Measurements from ENCODE around the gene RBMS3. TPM values are rescaled to one million over a fixed set of nuclear protein-coding genes. Genes with fewer than 3 reads are reported as not detected.

Gene RBMS3
- total RNA-seq, 1 donor from 2014 or later: 33.0 TPM

DNA sequence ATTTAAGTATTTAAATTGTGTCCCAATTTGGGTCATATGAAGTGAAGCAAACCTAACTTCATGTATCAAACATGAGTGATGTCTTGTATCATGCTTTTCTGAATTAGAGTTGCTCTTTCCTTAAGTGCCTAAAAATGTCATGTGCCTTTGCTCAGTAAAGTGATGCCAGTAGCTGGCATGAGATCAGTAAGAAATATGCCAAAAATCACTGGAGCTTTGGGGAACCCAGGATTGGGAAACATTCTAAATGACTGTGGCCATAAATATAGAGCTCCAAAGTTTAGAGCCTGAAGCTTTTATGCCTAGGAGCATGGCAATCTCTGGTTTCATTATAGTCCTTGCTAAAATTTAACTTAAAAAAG lies 33.8 kb downstream of the RBMS3 start:
- Mint-ChIP-seq H3K4me3 (ENCODE audit: unreplicated experiment) (no peak overlapping the region), H3K36me3 (ENCODE audit: low read depth, unreplicated experiment) (peaks cover 2% of the 10 kb centered on the region), H3K4me1 (ENCODE audit: low read depth, unreplicated experiment) (peaks cover 16% of the 10 kb centered on the region), H3K27me3 (ENCODE audit: low read depth, unreplicated experiment) (no peaks in the 10 kb centered on the region), H3K9me3 (ENCODE audit: unreplicated experiment) (no peaks in the 10 kb centered on the region), H3K27ac (ENCODE audit: unreplicated experiment) (no peak overlapping the region)
- H3K4me1 ChIP-seq (ENCODE audit: insufficient read depth, low read length): no peaks in the 10 kb centered on the region
- H3K27me3 ChIP-seq (ENCODE audit: insufficient read depth, low read length): no peaks in the 10 kb centered on the region
- no peak overlapping the region for H3K4me2 ChIP-seq (ENCODE audit: low read length)
- H3K36me3 ChIP-seq (ENCODE audit: insufficient read depth, low read length): no peaks in the 10 kb centered on the region
- no peak overlapping the region for H2AFZ ChIP-seq (ENCODE audit: low read depth, low read length)
- H3K79me2 ChIP-seq (ENCODE audit: insufficient read depth, low read length): peaks cover 94% of the 10 kb centered on the region
- no peak for DNase-seq (ENCODE audit: low read depth)
- TF ChIP-seq EZH2 (IDR thresholded peaks at IDR 0.05; ENCODE audit: insufficient read depth, low read length): no peak
- TF ChIP-seq CTCF (IDR thresholded peaks at IDR 0.05; ENCODE audit: insufficient read depth, low read depth, low read length): no peak
- FAIRE-seq: no peak
- no peak overlapping the region for H3K4me3 ChIP-seq (ENCODE audit: insufficient read depth, low read depth, low read length)
- peaks cover 38% of the 10 kb centered on the region for H4K20me1 ChIP-seq (ENCODE audit: insufficient read depth, low read length)
- H3K27ac ChIP-seq (ENCODE audit: low read depth, low read length): no peak overlapping the region
- no peak overlapping the region for H3K9ac ChIP-seq (ENCODE audit: low read length)
- no peaks in the 10 kb centered on the region for H3K9me3 ChIP-seq (ENCODE audit: insufficient read depth, low read depth, low read length)

DNA sequence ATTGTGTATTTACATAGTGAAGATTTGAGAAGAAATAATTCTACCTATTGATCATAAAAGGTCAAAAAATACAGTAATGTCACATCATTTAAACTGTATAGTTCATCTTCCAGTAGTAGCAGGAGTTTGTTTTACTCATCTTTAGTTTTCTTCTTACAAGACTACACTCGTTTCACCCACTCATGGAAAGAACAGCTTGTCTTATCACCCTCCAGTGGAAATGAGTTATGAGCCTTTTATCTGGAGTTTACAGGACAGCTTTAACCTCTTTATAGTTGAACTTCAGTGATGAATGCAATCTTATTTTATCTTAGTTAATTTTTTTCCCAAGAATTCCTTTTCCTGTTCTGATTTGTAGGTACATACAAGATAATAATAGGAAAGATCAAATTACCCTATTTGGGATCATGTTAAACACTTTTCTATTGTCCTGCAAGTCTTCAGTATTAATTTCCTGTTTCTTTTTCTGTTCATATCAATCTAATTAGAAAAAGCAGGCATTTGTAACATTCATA lies 36.8 kb downstream of the RBMS3 start:
- DNase-seq (ENCODE audit: low read depth) (peak; percentile 49), FAIRE-seq (no peak)
- Histone ChIP-seq H3K79me2 (ENCODE audit: insufficient read depth, low read length) (peaks cover 96% of the 10 kb centered on the region), H3K27me3 (ENCODE audit: insufficient read depth, low read length) (no peaks in the 10 kb centered on the region), H3K36me3 (ENCODE audit: insufficient read depth, low read length) (no peaks in the 10 kb centered on the region), H3K9me3 (ENCODE audit: insufficient read depth, low read depth, low read length) (no peaks in the 10 kb centered on the region), H3K9ac (ENCODE audit: low read length) (no peak overlapping the region), H4K20me1 (ENCODE audit: insufficient read depth, low read length) (peaks cover 29% of the 10 kb centered on the region), H3K27ac (ENCODE audit: low read depth, low read length) (no peak overlapping the region), H3K4me3 (ENCODE audit: insufficient read depth, low read depth, low read length) (no peak overlapping the region), H2AFZ (ENCODE audit: low read depth, low read length) (no peak overlapping the region), H3K4me1 (ENCODE audit: insufficient read depth, low read length) (no peaks in the 10 kb centered on the region), H3K4me2 (ENCODE audit: low read length) (no peak overlapping the region)
- Mint-ChIP-seq H3K9me3 (ENCODE audit: unreplicated experiment) (no peaks in the 10 kb centered on the region), H3K4me3 (ENCODE audit: unreplicated experiment) (no peak overlapping the region), H3K27ac (ENCODE audit: unreplicated experiment) (no peak overlapping the region), H3K36me3 (ENCODE audit: low read depth, unreplicated experiment) (peaks cover 2% of the 10 kb centered on the region), H3K4me1 (ENCODE audit: low read depth, unreplicated experiment) (peaks cover 9% of the 10 kb centered on the region), H3K27me3 (ENCODE audit: low read depth, unreplicated experiment) (no peaks in the 10 kb centered on the region)
- TF ChIP-seq CTCF (IDR thresholded peaks at IDR 0.05; ENCODE audit: insufficient read depth, low read depth, low read length) (no peak), EZH2 (IDR thresholded peaks at IDR 0.05; ENCODE audit: insufficient read depth, low read length) (no peak)

DNA sequence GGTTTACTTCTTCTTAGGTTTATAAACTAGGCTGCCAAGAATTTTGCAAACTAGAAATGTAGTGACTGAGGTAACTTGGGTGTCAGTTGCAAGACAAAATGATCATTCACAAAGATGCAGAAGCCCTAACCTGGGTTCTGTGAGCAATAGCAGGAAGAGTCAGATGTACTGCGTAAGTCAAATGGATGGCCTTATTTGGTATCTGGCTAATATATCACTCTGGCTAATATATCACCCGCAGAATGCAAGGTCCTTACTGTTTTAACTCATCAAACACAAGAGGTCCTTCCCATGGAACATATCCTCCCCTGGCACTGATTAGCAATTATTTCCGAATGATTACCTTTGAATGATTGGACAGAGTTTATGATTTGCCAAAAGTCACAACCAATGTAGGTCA lies 37.4 kb downstream of the RBMS3 start:
- H3K27me3 ChIP-seq (ENCODE audit: insufficient read depth, low read length): no peaks in the 10 kb centered on the region
- H3K36me3 Mint-ChIP-seq (ENCODE audit: low read depth, unreplicated experiment): peaks cover 2% of the 10 kb centered on the region
- H3K9ac ChIP-seq (ENCODE audit: low read length): no peak overlapping the region
- H3K4me3 Mint-ChIP-seq (ENCODE audit: unreplicated experiment): no peak overlapping the region
- no peak overlapping the region for H3K4me3 ChIP-seq (ENCODE audit: insufficient read depth, low read depth, low read length)
- peaks cover 9% of the 10 kb centered on the region for H3K4me1 Mint-ChIP-seq (ENCODE audit: low read depth, unreplicated experiment)
- H2AFZ ChIP-seq (ENCODE audit: low read depth, low read length): no peak overlapping the region
- H3K4me1 ChIP-seq (ENCODE audit: insufficient read depth, low read length): no peaks in the 10 kb centered on the region
- no peaks in the 10 kb centered on the region for H3K27me3 Mint-ChIP-seq (ENCODE audit: low read depth, unreplicated experiment)
- H3K9me3 ChIP-seq (ENCODE audit: insufficient read depth, low read depth, low read length): no peaks in the 10 kb centered on the region
- no peak overlapping the region for H3K4me2 ChIP-seq (ENCODE audit: low read length)
- no peak overlapping the region for H3K27ac ChIP-seq (ENCODE audit: low read depth, low read length)
- FAIRE-seq: no peak
- no peaks in the 10 kb centered on the region for H3K36me3 ChIP-seq (ENCODE audit: insufficient read depth, low read length)
- H3K9me3 Mint-ChIP-seq (ENCODE audit: unreplicated experiment): no peaks in the 10 kb centered on the region
- H3K27ac Mint-ChIP-seq (ENCODE audit: unreplicated experiment): no peak overlapping the region
- no peak for TF ChIP-seq CTCF (IDR thresholded peaks at IDR 0.05; ENCODE audit: insufficient read depth, low read depth, low read length)
- no peak for TF ChIP-seq EZH2 (IDR thresholded peaks at IDR 0.05; ENCODE audit: insufficient read depth, low read length)
- peaks cover 96% of the 10 kb centered on the region for H3K79me2 ChIP-seq (ENCODE audit: insufficient read depth, low read length)
- H4K20me1 ChIP-seq (ENCODE audit: insufficient read depth, low read length): peaks cover 25% of the 10 kb centered on the region
- no peak for DNase-seq (ENCODE audit: low read depth)
